Activated CD8-positive, alpha-beta T cell treated with anti-CD3 and anti-CD28 coated beads for 36 hours (primary cell): Measurements from ENCODE around the gene STXBP6. TPM values are rescaled to one million over a fixed set of nuclear protein-coding genes. Genes with fewer than 3 reads are reported as not detected.

Experiments used
- ATAC-seq: fragments of 200-7000 bp; cut with Tn5 transposase; one replicate; pipeline ENCODE4 v1.10.0; 2021; ENCODE audit warnings: mild to moderate bottlenecking, moderate library complexity
- CTCF ChIA-PET: fragments of 350-600 bp; sonication (Branson Sonifier 250); formaldehyde crosslinking; loops from one replicate; lab custom pipeline; 2021; ENCODE audit warnings: antibody characterized with exemption; lab: Charles Lee
- POLR2A ChIA-PET: fragments of 350-600 bp; sonication (Branson Sonifier 250); formaldehyde crosslinking; loops from one replicate; lab custom pipeline; 2021; ENCODE audit warnings: antibody characterized with exemption; lab: Charles Lee
- DNase-seq: peaks from one replicate; pipeline ENCODE4 v3.0.0-alpha.2; 2020
- H3K27ac Mint-ChIP-seq: one replicate; pipeline ENCODE4 v1.8.0; 2021; ENCODE audit warnings: mild to moderate bottlenecking, mixed read lengths
- H3K27me3 Mint-ChIP-seq: one replicate; pipeline ENCODE4 v1.8.0; 2021; ENCODE audit warnings: mixed read lengths
- H3K36me3 Mint-ChIP-seq: one replicate; pipeline ENCODE4 v1.8.0; 2021; ENCODE audit warnings: low read depth, mixed read lengths
- H3K4me1 Mint-ChIP-seq: one replicate; pipeline ENCODE4 v1.8.0; 2021; ENCODE audit warnings: low read depth, mixed read lengths
- H3K4me3 Mint-ChIP-seq: one replicate; pipeline ENCODE4 v1.8.0; 2021; ENCODE audit warnings: mild to moderate bottlenecking, moderate library complexity, mixed read lengths
- H3K9me3 Mint-ChIP-seq: one replicate; pipeline ENCODE4 v1.8.0; 2021; ENCODE audit warnings: mixed read lengths
- CTCF ChIP-seq: fragments of 200-600 bp; IDR thresholded peaks from one replicate; pipeline ENCODE4 v1.8.0; 2022; ENCODE audit warnings: antibody characterized with exemption, mild to moderate bottlenecking
- intact Hi-C: fragments of 100-400 bp; cut with micrococcal nuclease; formaldehyde crosslinking; loops from one replicate; pipeline ENCODE4 v1.10.0; 2022
- total RNA-seq, 2 experiments: library from RNA; stranded (reverse); gene quantifications; one replicate each; pipeline ENCODE4 v1.2.3, GENCODE V29; 2021

Gene STXBP6
- total RNA-seq, 2 experiments from 2014 or later: not detected

- no peak for ATAC-seq
- no peak overlapping the region for H3K4me3 Mint-ChIP-seq
- H3K4me1 Mint-ChIP-seq: no peaks in the 10 kb centered on the region
- CTCF ChIA-PET: no interaction called here
- intact Hi-C loops: no loop called here
- POLR2A ChIA-PET: no interaction called here
- no peak for TF ChIP-seq CTCF
- H3K27ac Mint-ChIP-seq: no peak overlapping the region
- H3K27me3 Mint-ChIP-seq: peaks cover 4% of the 10 kb centered on the region
- DNase-seq: no peak
- H3K36me3 Mint-ChIP-seq: no peaks in the 10 kb centered on the region
- H3K9me3 Mint-ChIP-seq: no peaks in the 10 kb centered on the region
Observed at GRCh38 chr14:24866067-24866639, 183.8 kb downstream of the STXBP6 start.

GRCh38 chr14:24863968-24864684 lies 185.8 kb downstream of the STXBP6 start:
- peaks cover 3% of the 10 kb centered on the region for H3K27me3 Mint-ChIP-seq
- ChIA-PET CTCF (no interaction called here), POLR2A (no interaction called here)
- no peaks in the 10 kb centered on the region for H3K4me1 Mint-ChIP-seq
- H3K4me3 Mint-ChIP-seq: no peak overlapping the region
- intact Hi-C loops: no loop called here
- TF ChIP-seq CTCF: no peak
- no peak overlapping the region for H3K27ac Mint-ChIP-seq
- ATAC-seq: no peak
- no peaks in the 10 kb centered on the region for H3K36me3 Mint-ChIP-seq
- no peak for DNase-seq
- no peaks in the 10 kb centered on the region for H3K9me3 Mint-ChIP-seq

GRCh38 chr14:24861083-24861630 lies 188.8 kb downstream of the STXBP6 start:
- H3K36me3 Mint-ChIP-seq: no peaks in the 10 kb centered on the region
- no peaks in the 10 kb centered on the region for H3K9me3 Mint-ChIP-seq
- no peak for DNase-seq
- H3K27ac Mint-ChIP-seq: no peak overlapping the region
- ChIA-PET CTCF (no interaction called here), POLR2A (interaction anchor here (0.7 kb wide), 1 partner anchor 76 kb away, joined by 3 read pairs; no protein-coding TSS in a partner anchor)
- H3K4me3 Mint-ChIP-seq: no peak overlapping the region
- H3K27me3 Mint-ChIP-seq: peaks cover 10% of the 10 kb centered on the region
- no peak for TF ChIP-seq CTCF
- intact Hi-C loops: no loop called here
- H3K4me1 Mint-ChIP-seq: no peaks in the 10 kb centered on the region
- no peak for ATAC-seq

- ChIA-PET CTCF (no interaction called here), POLR2A (no interaction called here)
- no peaks in the 10 kb centered on the region for H3K4me1 Mint-ChIP-seq
- H3K27ac Mint-ChIP-seq: no peak overlapping the region
- no peaks in the 10 kb centered on the region for H3K36me3 Mint-ChIP-seq
- TF ChIP-seq CTCF: no peak
- ATAC-seq: no peak
- no peak for DNase-seq
- H3K27me3 Mint-ChIP-seq: peaks cover 7% of the 10 kb centered on the region
- intact Hi-C loops: no loop called here
- no peak overlapping the region for H3K4me3 Mint-ChIP-seq
- no peaks in the 10 kb centered on the region for H3K9me3 Mint-ChIP-seq
Observed at GRCh38 chr14:24859559-24859958, 190.4 kb downstream of the STXBP6 start.

- TF ChIP-seq CTCF: no peak
- no peaks in the 10 kb centered on the region for H3K9me3 Mint-ChIP-seq
- no peaks in the 10 kb centered on the region for H3K4me1 Mint-ChIP-seq
- ATAC-seq (no peak), DNase-seq (no peak)
- ChIA-PET CTCF (no interaction called here), POLR2A (no interaction called here)
- H3K36me3 Mint-ChIP-seq: no peaks in the 10 kb centered on the region
- peaks cover 11% of the 10 kb centered on the region for H3K27me3 Mint-ChIP-seq
- H3K4me3 Mint-ChIP-seq: no peak overlapping the region
- intact Hi-C loops: no loop called here
- no peak overlapping the region for H3K27ac Mint-ChIP-seq
Observed at GRCh38 chr14:24858684-24859083, 191.3 kb downstream of the STXBP6 start.
